Measurements from ENCODE around the gene POU2AF1.

Gene POU2AF1

DNA sequence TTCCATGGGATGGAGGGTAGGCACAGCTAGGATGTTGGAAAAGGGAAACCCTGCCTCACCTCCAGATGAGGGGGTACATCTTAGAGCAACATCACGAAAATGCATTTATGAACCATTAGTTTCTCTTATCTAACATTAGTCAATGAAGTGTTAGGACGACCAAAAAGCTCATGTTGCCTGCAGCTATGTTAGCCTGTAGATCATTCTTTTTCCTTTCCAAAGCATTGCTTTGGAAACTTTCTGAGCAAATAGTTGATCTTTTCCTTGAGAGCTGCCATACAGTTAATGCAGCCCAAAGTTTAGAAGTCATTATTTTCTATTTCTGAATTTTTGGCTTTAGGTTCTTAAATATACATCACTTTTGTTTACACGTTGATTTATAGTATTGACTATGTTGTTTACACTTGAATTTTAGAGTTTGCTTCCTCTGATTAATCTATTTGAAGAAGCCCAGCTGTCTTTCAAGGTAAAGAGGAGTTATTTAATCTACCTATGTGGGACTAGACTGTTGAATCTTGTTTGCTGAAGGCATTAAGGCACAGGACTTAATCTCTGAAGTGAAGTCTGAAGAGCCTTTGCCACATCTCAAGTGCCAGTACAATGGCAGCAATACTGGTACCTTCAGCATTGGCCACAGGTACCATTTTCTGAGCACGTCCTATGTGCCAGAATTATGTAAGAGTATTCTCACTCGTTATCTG is 69.7 kb downstream of the POU2AF1 start:
- no peak for DNase-seq

DNA sequence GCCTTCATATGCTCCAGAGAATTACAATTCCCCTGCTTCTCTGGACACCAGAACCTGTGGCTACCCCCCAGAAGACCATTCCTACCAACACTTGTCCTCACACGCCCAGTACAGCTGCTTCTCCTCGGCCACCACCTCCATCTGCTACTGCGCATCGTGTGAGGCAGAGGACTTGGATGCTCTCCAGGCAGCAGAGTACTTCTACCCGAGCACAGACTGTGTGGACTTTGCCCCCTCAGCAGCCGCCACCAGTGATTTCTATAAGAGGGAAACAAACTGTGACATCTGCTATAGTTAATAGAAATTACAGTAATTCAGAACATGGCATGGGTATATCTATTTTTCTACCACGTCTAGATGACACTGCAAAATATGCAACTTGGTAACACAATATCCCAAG is 70.9 kb downstream of the POU2AF1 start:
- no peak for DNase-seq

DNA sequence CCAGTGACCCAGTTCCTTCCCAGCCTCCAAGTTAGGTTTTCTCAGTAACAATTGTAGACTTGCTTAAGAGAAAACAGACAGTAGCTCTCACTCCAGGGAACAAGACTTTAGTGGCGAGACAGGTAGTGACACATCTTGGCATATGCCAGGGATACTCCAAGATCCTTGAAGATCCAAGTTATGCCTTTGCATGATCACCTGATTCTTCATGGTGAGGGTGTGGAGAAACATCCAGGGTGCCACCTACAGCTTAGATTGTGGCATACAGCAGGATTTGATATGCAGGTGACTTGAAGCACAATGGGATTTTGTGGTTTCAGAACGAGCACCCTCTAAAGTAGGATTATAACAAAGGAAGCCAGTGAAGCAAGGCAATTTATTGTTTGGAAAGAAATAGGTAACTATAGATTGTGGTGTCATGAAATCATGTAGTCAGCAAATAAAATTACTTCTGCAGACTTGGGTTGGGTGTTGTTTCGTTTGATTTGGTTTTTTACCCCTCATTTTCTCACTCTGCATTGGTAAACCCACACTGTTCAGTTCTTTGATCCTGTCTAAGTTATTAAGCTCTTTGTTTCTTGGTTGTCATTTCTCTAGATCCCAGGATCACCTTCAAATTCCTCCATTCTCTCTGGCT is 71.5 kb downstream of the POU2AF1 start:
- no peak for DNase-seq

DNA sequence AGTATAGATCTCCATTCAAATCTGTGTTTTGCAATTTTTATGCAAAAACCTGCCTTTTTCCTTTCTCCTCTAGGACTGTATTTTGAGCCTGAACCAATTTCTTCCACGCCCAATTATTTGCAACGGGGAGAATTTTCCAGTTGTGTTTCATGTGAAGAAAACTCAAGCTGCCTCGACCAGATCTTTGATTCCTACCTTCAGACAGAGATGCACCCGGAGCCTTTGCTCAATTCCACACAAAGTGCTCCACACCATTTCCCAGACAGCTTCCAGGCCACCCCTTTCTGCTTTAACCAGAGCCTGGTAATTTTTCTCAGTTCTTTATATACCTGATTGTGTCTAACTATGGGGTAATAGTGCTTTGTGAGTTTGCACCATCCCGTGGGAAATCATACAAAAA is 72.8 kb downstream of the POU2AF1 start:
- DNase-seq: no peak

DNA sequence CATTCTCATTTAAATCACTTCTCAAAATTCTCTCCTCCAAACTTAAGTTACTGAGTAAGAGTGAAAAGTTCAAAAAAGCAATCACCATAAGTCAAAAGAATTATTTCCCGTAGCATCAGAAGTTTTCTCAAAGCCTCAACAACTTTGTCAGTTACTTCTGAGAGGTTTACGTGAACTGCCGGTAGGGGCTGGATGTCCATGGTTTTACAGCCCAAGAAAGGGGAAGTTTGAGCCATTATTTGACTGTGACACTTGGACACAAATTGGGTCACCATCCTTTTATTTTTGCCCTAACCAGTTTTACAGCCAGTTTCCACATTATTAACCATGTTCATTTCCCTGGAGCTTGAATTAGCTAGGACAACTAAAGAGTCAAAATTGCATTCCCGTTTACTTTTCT is 73.2 kb downstream of the POU2AF1 start:
- DNase-seq: no peak

DNA sequence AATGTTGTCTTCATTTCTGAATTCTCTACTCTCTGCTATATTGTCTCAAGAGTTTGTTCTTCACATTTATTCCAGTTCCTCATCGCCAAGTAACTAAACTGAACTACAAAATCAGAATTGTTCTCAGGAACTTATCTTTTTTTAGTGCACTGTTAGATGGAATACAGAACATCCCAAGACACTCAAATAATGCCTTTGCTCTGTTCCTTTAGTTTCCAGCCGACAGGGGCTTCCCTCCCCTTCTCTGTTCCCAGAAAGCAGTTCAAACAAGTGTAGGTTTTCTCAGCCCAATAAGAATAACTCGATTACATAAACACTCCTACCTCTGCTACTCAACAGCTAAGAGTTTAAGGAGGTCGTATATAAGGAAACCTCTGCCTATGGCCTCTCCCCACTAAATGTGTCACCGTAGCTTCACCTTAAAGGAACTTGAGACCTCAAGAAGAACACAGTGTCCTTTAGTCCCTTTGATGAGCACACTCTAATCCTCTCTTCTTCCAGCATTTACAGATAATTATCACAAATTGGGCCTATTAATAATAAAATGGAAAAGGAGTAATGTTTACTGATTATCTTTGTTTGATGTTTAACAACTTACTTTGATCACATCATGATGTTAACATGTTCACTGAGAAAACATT is 73.8 kb downstream of the POU2AF1 start:
- no peak for DNase-seq

DNA sequence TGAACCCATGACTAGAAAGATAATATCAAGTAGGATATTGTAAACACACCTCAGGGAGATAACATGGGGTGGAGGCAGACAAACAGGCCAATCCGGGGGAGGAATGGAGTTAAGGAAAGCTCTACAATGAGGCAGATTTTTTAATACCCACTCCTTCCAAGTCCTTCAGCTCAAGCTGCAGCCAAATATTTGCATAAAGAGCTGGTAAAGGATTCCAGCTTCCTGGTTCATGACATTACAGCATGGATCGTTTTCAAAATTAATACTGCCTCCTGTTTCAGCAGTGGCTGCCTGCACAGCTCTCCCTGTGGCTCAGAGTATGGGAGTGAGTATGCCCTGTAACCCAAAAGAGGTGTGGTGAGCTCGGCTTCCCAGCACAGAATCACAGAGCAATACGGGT is 75.6 kb downstream of the POU2AF1 start:
- DNase-seq: no peak

DNA sequence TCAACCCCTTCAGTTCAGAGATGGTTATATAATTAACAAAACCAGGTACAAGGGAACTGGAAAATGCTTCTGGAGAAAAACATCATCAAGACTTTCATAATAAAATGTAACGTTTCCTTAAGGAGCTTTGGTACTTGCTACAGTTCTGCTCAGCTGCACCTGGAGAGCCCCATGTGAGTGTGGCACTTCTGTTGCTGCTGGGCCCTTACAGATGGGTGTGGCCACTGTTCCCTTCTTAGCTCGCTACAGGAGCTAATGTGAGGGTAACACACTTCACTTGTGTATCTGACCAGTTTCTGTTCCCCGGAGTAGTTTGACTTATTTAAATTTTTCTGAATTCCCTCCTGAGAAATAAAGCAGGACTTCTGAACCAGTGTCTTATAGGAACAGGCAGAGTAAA is 76.8 kb downstream of the POU2AF1 start:
- DNase-seq: no peak
